Mesenchymal stem cell (in vitro differentiated cells and primary cell): ENCODE measurements around the gene EYA2.

ENCODE experiments used
- DNase-seq: peaks from one replicate; pipeline ENCODE4 v3.0.0-alpha.2; 2013
- H2AFZ ChIP-seq: one replicate; pipeline ENCODE4 v1.6.1; 2013; ENCODE audit warnings: low read depth, mild to moderate bottlenecking, control low read depth, inconsistent platforms, low read length, moderate library complexity
- H2AK5ac ChIP-seq: 2 replicates; pipeline ENCODE4 v1.6.1; 2013; ENCODE audit warnings: low read length, moderate library complexity, mild to moderate bottlenecking, inconsistent platforms; ENCODE audit not compliant: severe bottlenecking
- H2BK120ac ChIP-seq: one replicate; pipeline ENCODE4 v1.6.1; 2013; ENCODE audit warnings: low read depth, mild to moderate bottlenecking, inconsistent platforms, low read length, moderate library complexity
- H2BK12ac ChIP-seq, 2 experiments: one replicate each; pipeline ENCODE4 v1.6.1; 2013; ENCODE audit warnings: inconsistent platforms in 2 of 2, low read length in 2 of 2, mild to moderate bottlenecking in 2 of 2, moderate library complexity in 2 of 2, control low read depth in 1 of 2
- H2BK15ac ChIP-seq: one replicate; pipeline ENCODE4 v1.6.1; 2013; ENCODE audit warnings: mild to moderate bottlenecking, low read depth, inconsistent platforms; ENCODE audit not compliant: poor library complexity, severe bottlenecking
- H2BK5ac ChIP-seq: 2 replicates; pipeline ENCODE4 v1.6.1; 2013; ENCODE audit warnings: low read depth, mild to moderate bottlenecking, low read length, control low read depth, inconsistent platforms; ENCODE audit not compliant: poor library complexity, severe bottlenecking
- H3K14ac ChIP-seq, 2 experiments: one replicate each; pipeline ENCODE4 v1.6.1; 2013; ENCODE audit warnings: inconsistent platforms in 2 of 2, low read length in 2 of 2, control low read depth in 1 of 2, mild to moderate bottlenecking in 1 of 2, moderate library complexity in 1 of 2
- H3K18ac ChIP-seq, 2 experiments: one replicate each; pipeline ENCODE4 v1.6.1; 2013; ENCODE audit warnings: inconsistent platforms in 2 of 2, low read length in 2 of 2, control low read depth in 1 of 2, low read depth in 1 of 2, mild to moderate bottlenecking in 1 of 2
- H3K23ac ChIP-seq, 2 experiments: one replicate each; pipeline ENCODE4 v1.6.1; 2013; ENCODE audit warnings: inconsistent platforms in 2 of 2, low read length in 2 of 2, mild to moderate bottlenecking in 2 of 2, moderate library complexity in 2 of 2, control low read depth in 1 of 2
- H3K27ac ChIP-seq: 2 replicates; pipeline ENCODE4 v1.5.1; 2013; ENCODE audit warnings: mild to moderate bottlenecking, moderate library complexity, low read length, control low read depth, inconsistent platforms; ENCODE audit not compliant: poor library complexity, severe bottlenecking
- H3K27me3 ChIP-seq, 2 experiments: 2 replicates each; pipeline versions ENCODE4 v1.6.1 to v1.7.0; 2013; ENCODE audit warnings: low read length in 2 of 2, mild to moderate bottlenecking in 2 of 2, moderate library complexity in 2 of 2, control low read depth in 1 of 2, inconsistent platforms in 1 of 2; ENCODE audit not compliant: control insufficient read depth in 1 of 2, insufficient read depth in 1 of 2
- H3K36me3 ChIP-seq, 2 experiments: 2 replicates each; pipeline versions ENCODE4 v1.6.1 to v1.7.0; 2013; ENCODE audit warnings: low read length in 2 of 2, control low read depth in 1 of 2, inconsistent platforms in 1 of 2, low read depth in 1 of 2, mild to moderate bottlenecking in 1 of 2; ENCODE audit not compliant: insufficient read depth in 2 of 2, control insufficient read depth in 1 of 2
- H3K4ac ChIP-seq, 2 experiments: one replicate each; pipeline ENCODE4 v1.6.1; 2013; ENCODE audit warnings: inconsistent platforms in 2 of 2, low read length in 2 of 2, mild to moderate bottlenecking in 2 of 2, moderate library complexity in 2 of 2, control low read depth in 1 of 2, low read depth in 1 of 2
- H3K4me1 ChIP-seq: 2 replicates; pipeline ENCODE4 v1.6.1; 2013; ENCODE audit warnings: low read depth, low read length, control low read depth; ENCODE audit not compliant: control insufficient read depth, insufficient read depth
- H3K4me2 ChIP-seq: 2 replicates; pipeline ENCODE4 v1.6.1; 2013; ENCODE audit warnings: low read length, mild to moderate bottlenecking, inconsistent platforms; ENCODE audit not compliant: poor library complexity, severe bottlenecking
- H3K4me3 ChIP-seq, 2 experiments: 2 replicates each; pipeline versions ENCODE4 v1.5.1 to v1.7.0; 2013; ENCODE audit warnings: low read length in 2 of 2, mild to moderate bottlenecking in 2 of 2, control low read depth in 1 of 2, low read depth in 1 of 2; ENCODE audit not compliant: insufficient read depth in 1 of 2
- H3K79me1 ChIP-seq: replicated peaks from 2 replicates; pipeline ENCODE4 v1.6.1; 2013; ENCODE audit warnings: mild to moderate bottlenecking, control low read depth, low read length, inconsistent platforms; ENCODE audit not compliant: poor library complexity, severe bottlenecking
- H3K9ac ChIP-seq: 2 replicates; pipeline ENCODE4 v1.7.0; 2013; ENCODE audit warnings: mild to moderate bottlenecking, low read length, moderate library complexity
- H3K9me3 ChIP-seq: 2 replicates; pipeline ENCODE4 v1.7.0; 2013; ENCODE audit warnings: mild to moderate bottlenecking, low read length; ENCODE audit not compliant: control insufficient read depth
- H4K8ac ChIP-seq: one replicate; pipeline ENCODE4 v1.6.1; 2013; ENCODE audit warnings: inconsistent platforms, mild to moderate bottlenecking, low read length, moderate library complexity
- H4K91ac ChIP-seq: one replicate; pipeline ENCODE4 v1.6.1; 2013; ENCODE audit warnings: mild to moderate bottlenecking, low read length, inconsistent platforms
- WGBS: methylation state at CpG from one replicate; pipeline ENCODE4 v1.1.7; 2013; ENCODE audit warnings: mixed read lengths; 5-methylcytosine and 5-hydroxymethylcytosine counted together

The EYA2 gene

DNA sequence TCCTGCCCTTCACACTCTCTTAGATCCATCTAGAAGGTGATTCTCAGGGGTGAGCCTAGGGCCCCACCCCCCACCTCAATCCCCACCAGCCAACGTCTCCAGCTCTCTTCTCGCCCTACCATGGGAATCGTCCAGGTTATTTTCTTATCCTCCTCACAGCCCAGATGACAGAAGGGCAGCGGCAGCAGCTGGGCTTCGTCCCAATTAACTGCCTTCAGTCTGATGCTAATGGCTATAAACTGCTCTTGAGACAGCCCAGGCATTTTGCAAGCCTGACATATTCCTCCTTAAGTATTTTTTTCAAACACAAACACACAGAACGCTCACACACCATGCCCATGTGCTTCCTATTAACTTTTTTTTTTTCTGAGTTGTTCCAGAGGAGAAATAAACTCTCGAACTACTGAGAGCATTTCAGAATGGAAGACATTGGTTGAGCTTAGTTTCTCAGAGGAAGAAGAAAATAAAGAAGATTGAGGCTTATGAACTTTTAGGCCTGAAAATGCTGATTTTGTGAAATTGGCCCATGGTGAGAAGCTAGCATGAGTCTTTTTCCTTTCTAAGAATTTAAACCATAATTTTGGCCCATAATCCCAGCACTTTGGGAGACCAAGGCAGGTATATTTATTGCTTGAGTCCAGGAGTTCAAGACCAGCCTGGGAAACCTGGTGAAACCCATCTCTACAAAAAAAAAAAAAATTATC is 124.6 kb downstream of the EYA2 start:
- H2AK5ac ChIP-seq, result no peak overlapping the region
- H3K18ac ChIP-seq, result no peak overlapping the region
- H2AFZ ChIP-seq, result no peak overlapping the region
- no peak overlapping the region for H3K27ac ChIP-seq
- no peak overlapping the region for H3K23ac ChIP-seq
- peaks cover 0 to 35% of the 10 kb centered on the region in 2 experiments for H3K27me3 ChIP-seq
- H3K4me3 ChIP-seq, result no peak overlapping the region
- H3K9me3 ChIP-seq, result no peaks in the 10 kb centered on the region
- H3K79me1 ChIP-seq, result no peaks in the 10 kb centered on the region
- no peak overlapping the region for H2BK12ac ChIP-seq
- no peaks in the 10 kb centered on the region for H3K4me1 ChIP-seq
- H2BK120ac ChIP-seq, result no peak overlapping the region
- H3K14ac ChIP-seq, result no peak overlapping the region
- WGBS, result 9% methylated on average over 7 of the region's 7 CpGs
- DNase-seq, result peak; percentile 6
- no peak overlapping the region for H2BK15ac ChIP-seq
- H3K4ac ChIP-seq, result no peak overlapping the region
- H3K36me3 ChIP-seq, result no peaks in the 10 kb centered on the region
- no peak overlapping the region for H4K91ac ChIP-seq
- H3K9ac ChIP-seq, result peak overlapping the region; percentile 14
- H4K8ac ChIP-seq, result no peak overlapping the region
- no peak overlapping the region for H2BK5ac ChIP-seq
- H3K4me2 ChIP-seq, result no peak overlapping the region

DNA sequence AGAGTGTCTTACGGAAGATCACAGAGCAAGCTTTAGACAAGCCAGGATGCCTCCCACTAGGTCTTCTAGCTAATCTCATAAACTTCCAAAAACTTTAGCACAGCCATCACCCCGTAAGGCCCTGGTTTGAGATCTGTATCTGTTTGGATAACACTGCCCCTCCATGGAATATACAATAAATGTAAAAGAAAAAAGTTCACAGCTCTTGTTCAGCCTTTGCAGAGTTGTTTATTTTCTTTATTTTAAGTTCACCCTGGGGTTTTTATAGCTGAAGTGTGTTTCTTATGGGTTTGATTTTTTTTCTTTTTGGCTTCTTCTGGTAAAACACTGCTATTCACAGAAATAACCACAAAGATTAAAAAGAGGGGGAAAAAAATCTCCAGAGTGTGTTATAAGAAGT is 125.6 kb downstream of the EYA2 start:
- H3K4me2 ChIP-seq, result no peak overlapping the region
- peaks cover 0 to 35% of the 10 kb centered on the region in 2 experiments for H3K27me3 ChIP-seq
- H2BK120ac ChIP-seq, result no peak overlapping the region
- no peak overlapping the region for H3K4me3 ChIP-seq
- H3K23ac ChIP-seq, result no peak overlapping the region
- no peak for DNase-seq
- no peak overlapping the region for H3K14ac ChIP-seq
- no peak overlapping the region for H3K9ac ChIP-seq
- 96% methylated on average over 1 of the region's 2 CpGs for WGBS
- H3K18ac ChIP-seq, result no peak overlapping the region
- H2BK12ac ChIP-seq, result no peak overlapping the region
- H3K36me3 ChIP-seq, result no peaks in the 10 kb centered on the region
- H3K27ac ChIP-seq, result no peak overlapping the region
- H4K91ac ChIP-seq, result no peak overlapping the region
- no peak overlapping the region for H2BK15ac ChIP-seq
- no peaks in the 10 kb centered on the region for H3K9me3 ChIP-seq
- no peak overlapping the region for H2AFZ ChIP-seq
- H2BK5ac ChIP-seq, result no peak overlapping the region
- no peaks in the 10 kb centered on the region for H3K4me1 ChIP-seq
- H2AK5ac ChIP-seq, result no peak overlapping the region
- H3K4ac ChIP-seq, result no peak overlapping the region
- H3K79me1 ChIP-seq, result no peaks in the 10 kb centered on the region
- H4K8ac ChIP-seq, result no peak overlapping the region

DNA sequence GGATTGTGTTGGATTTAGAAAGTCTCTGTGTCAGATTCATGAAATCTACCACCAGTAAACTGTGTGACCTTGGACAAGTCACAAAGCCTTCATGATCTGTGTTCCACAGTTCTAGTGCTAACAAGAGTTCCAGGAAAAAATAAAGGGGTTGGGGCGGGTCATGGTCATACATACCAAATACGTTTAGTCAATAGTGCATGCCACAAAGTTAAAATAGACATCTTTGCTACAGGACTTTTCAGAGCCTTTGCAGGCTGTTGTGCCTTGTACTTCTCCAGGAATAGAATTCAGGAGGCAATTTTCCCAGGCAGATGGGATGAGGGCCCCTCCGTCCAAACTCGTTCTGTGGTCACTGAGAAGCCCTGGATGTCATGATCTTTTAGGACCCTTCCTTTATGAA is 127.2 kb downstream of the EYA2 start:
- H2BK12ac ChIP-seq, result no peak overlapping the region
- no peak overlapping the region for H3K27ac ChIP-seq
- H3K27me3 ChIP-seq, result peaks cover 0 to 20% of the 10 kb centered on the region in 2 experiments
- no peak overlapping the region for H2AFZ ChIP-seq
- H4K8ac ChIP-seq, result no peak overlapping the region
- no peak overlapping the region for H3K23ac ChIP-seq
- no peak overlapping the region for H3K4me2 ChIP-seq
- DNase-seq, result no peak
- no peak overlapping the region for H2BK120ac ChIP-seq
- WGBS, result 84% methylated on average over 4 of the region's 4 CpGs
- H3K4ac ChIP-seq, result no peak overlapping the region
- H3K9me3 ChIP-seq, result no peaks in the 10 kb centered on the region
- no peaks in the 10 kb centered on the region for H3K4me1 ChIP-seq
- H3K14ac ChIP-seq, result no peak overlapping the region
- H3K18ac ChIP-seq, result no peak overlapping the region
- no peaks in the 10 kb centered on the region for H3K36me3 ChIP-seq
- no peak overlapping the region for H2AK5ac ChIP-seq
- H2BK5ac ChIP-seq, result no peak overlapping the region
- H3K4me3 ChIP-seq, result no peak overlapping the region
- H4K91ac ChIP-seq, result no peak overlapping the region
- H3K79me1 ChIP-seq, result no peaks in the 10 kb centered on the region
- H2BK15ac ChIP-seq, result no peak overlapping the region
- H3K9ac ChIP-seq, result no peak overlapping the region

DNA sequence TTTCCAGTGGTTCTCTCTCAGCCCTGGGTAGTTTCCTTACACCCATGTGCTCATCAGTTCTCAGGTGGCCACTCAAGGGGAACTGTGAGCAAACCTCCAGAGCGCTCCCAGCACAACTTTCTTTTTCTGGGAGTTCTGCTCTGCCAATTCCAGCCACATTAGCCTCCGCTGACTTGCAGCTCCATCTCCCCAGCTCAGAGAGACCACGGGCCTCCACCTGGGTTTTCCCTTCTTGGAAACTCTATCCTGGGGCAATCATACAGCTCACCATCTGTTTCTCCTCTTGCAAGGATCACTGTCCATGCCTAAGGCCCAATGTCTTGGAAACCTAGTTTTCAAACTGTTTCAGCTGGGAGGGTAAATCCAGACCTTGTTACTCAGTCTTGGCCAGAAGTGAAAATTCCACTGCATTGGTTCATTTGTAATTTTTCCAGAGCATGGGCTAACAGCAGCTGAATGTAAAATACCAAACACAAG is 129.9 kb downstream of the EYA2 start:
- no peak for DNase-seq
- Histone ChIP-seq H2AFZ (no peak overlapping the region), H2BK12ac (no peak overlapping the region), H2BK5ac (no peak overlapping the region), H4K8ac (no peak overlapping the region), H2BK120ac (no peak overlapping the region), H3K4ac (no peak overlapping the region), H3K27ac (no peak overlapping the region), H2BK15ac (no peak overlapping the region), H3K27me3 (peaks cover 0 to 12% of the 10 kb centered on the region in 2 experiments), H3K23ac (no peak overlapping the region), H3K9ac (no peak overlapping the region), H3K4me2 (no peak overlapping the region), H3K79me1 (no peaks in the 10 kb centered on the region), H4K91ac (no peak overlapping the region), H2AK5ac (no peak overlapping the region), H3K4me3 (no peak overlapping the region), H3K18ac (no peak overlapping the region), H3K14ac (no peak overlapping the region), H3K9me3 (peaks cover 9% of the 10 kb centered on the region), H3K4me1 (no peaks in the 10 kb centered on the region), H3K36me3 (no peaks in the 10 kb centered on the region)
- WGBS, result 70% methylated on average over 3 of the region's 3 CpGs
